Trophoblast cell (in vitro differentiated cells and primary cell): ENCODE results near the gene TMSB4X.
"Not testable (repeated sequence)": the region's sequence is repeated elsewhere in the genome, so short reads cannot be mapped to it uniquely, and the experiment has no call there.

Experiments used
- DNase-seq, 2 donors: peaks; one replicate each; pipeline ENCODE4 v3.0.0-alpha.2; 2016
- H2AFZ ChIP-seq: 2 replicates; pipeline ENCODE4 v1.6.1; 2013; ENCODE audit warnings: low read length, moderate library complexity, mild to moderate bottlenecking; ENCODE audit not compliant: insufficient read depth, poor library complexity
- H2AK5ac ChIP-seq: 2 replicates; pipeline ENCODE4 v1.6.1; 2013; ENCODE audit warnings: mild to moderate bottlenecking, low read length
- H2BK120ac ChIP-seq: 2 replicates; pipeline ENCODE4 v1.6.1; 2013; ENCODE audit warnings: low read length, mild to moderate bottlenecking, moderate library complexity; ENCODE audit not compliant: insufficient read depth, poor library complexity
- H2BK12ac ChIP-seq: 2 replicates; pipeline ENCODE4 v1.6.1; 2013; ENCODE audit warnings: mild to moderate bottlenecking, low read length, moderate library complexity
- H2BK5ac ChIP-seq: 2 replicates; pipeline ENCODE4 v1.6.1; 2013; ENCODE audit warnings: low read length, low read depth, moderate library complexity, mild to moderate bottlenecking; ENCODE audit not compliant: poor library complexity
- H3K14ac ChIP-seq: 2 replicates; pipeline ENCODE4 v1.6.1; 2013; ENCODE audit warnings: mild to moderate bottlenecking, low read length
- H3K18ac ChIP-seq: 2 replicates; pipeline ENCODE4 v1.6.1; 2013; ENCODE audit warnings: mild to moderate bottlenecking, low read length
- H3K23ac ChIP-seq: 2 replicates; pipeline ENCODE4 v1.6.1; 2013; ENCODE audit warnings: low read length
- H3K27ac ChIP-seq: 2 replicates; pipeline ENCODE4 v1.5.1; 2013; ENCODE audit warnings: low read depth, mild to moderate bottlenecking, inconsistent platforms, low read length, moderate library complexity
- H3K27me3 ChIP-seq: 2 replicates; pipeline ENCODE4 v1.6.1; 2013; ENCODE audit warnings: inconsistent platforms, mild to moderate bottlenecking, low read length, moderate library complexity; ENCODE audit not compliant: insufficient read depth
- H3K36me3 ChIP-seq, 2 experiments: 1 replicate in 1 of 2; 2 replicates in 1 of 2; pipeline ENCODE4 v1.6.1; 2013; ENCODE audit warnings: low read length in 2 of 2, mild to moderate bottlenecking in 2 of 2, moderate library complexity in 1 of 2; ENCODE audit not compliant: insufficient read depth in 2 of 2, control insufficient read depth in 1 of 2
- H3K4ac ChIP-seq: 2 replicates; pipeline ENCODE4 v1.6.1; 2013; ENCODE audit warnings: low read depth, mild to moderate bottlenecking, low read length, moderate library complexity
- H3K4me1 ChIP-seq, 2 experiments: 1 replicate in 1 of 2; 2 replicates in 1 of 2; pipeline ENCODE4 v1.6.1; 2013; ENCODE audit warnings: low read length in 2 of 2, mild to moderate bottlenecking in 2 of 2, moderate library complexity in 1 of 2; ENCODE audit not compliant: insufficient read depth in 2 of 2, control insufficient read depth in 1 of 2
- H3K4me2 ChIP-seq: 2 replicates; pipeline ENCODE4 v1.6.1; 2013; ENCODE audit warnings: inconsistent platforms, mild to moderate bottlenecking, low read length, moderate library complexity
- H3K4me3 ChIP-seq: 2 replicates; pipeline ENCODE4 v1.5.1; 2013; ENCODE audit warnings: mild to moderate bottlenecking, low read depth, low read length, inconsistent platforms
- H3K79me1 ChIP-seq: one replicate; pipeline ENCODE4 v1.6.1; 2013; ENCODE audit warnings: low read length
- H3K79me2 ChIP-seq: 2 replicates; pipeline ENCODE4 v1.6.1; 2013; ENCODE audit warnings: low read length, mild to moderate bottlenecking; ENCODE audit not compliant: control insufficient read depth, insufficient read depth, poor library complexity
- H3K9ac ChIP-seq: 2 replicates; pipeline ENCODE4 v1.6.1; 2013; ENCODE audit warnings: mild to moderate bottlenecking, low read length
- H3K9me3 ChIP-seq: 2 replicates; pipeline ENCODE4 v1.6.1; 2013; ENCODE audit warnings: low read depth, mild to moderate bottlenecking, control low read depth, inconsistent platforms, low read length; ENCODE audit not compliant: insufficient read depth
- H4K12ac ChIP-seq: 2 replicates; pipeline ENCODE4 v1.6.1; 2013; ENCODE audit warnings: low read depth, mild to moderate bottlenecking, low read length, moderate library complexity
- H4K8ac ChIP-seq: 2 replicates; pipeline ENCODE4 v1.6.1; 2013; ENCODE audit warnings: low read depth, mild to moderate bottlenecking, low read length, moderate library complexity
- H4K91ac ChIP-seq: one replicate; pipeline ENCODE4 v1.6.1; 2013; ENCODE audit warnings: low read depth, mild to moderate bottlenecking, low read length, moderate library complexity
- WGBS: extraction: QIAGEN DNeasy Blood & Tissue Kit; methylation state at CpG from one replicate; pipeline ENCODE4 v1.1.7; 2013; ENCODE audit warnings: missing lambda C conversion rate; ENCODE audit not compliant: insufficient read length, insufficient coverage; ENCODE audit errors: extremely low coverage; 5-methylcytosine and 5-hydroxymethylcytosine counted together

The TMSB4X gene

DNA sequence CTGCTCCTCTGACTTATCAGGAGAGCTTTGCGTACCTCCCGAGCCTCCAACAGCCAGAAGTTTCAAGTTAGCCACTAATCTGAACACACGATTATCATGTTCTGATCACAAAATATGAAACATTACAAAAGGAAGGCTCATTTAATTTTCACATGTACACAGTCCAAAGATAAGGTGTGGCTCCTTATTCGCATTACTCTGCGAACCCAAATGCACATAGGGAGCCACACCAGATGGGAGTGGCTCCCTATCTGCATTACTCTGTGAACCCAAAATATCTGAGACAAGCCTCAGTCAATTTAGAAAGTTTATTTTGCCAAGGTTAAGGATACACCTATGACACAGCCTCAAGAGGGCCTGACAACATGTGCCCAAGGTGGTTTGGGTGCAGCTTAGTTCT lies 40.1 kb upstream of the TMSB4X start:
- Histone ChIP-seq H2BK12ac (no peak overlapping the region), H3K4me1 (no peaks in the 10 kb centered on the region), H3K36me3 (no peaks in the 10 kb centered on the region), H3K9me3 (peaks cover 1% of the 10 kb centered on the region), H2BK5ac (no peak overlapping the region), H3K79me2 (no peaks in the 10 kb centered on the region), H3K4me2 (no peak overlapping the region), H3K9ac (no peak overlapping the region), H2AFZ (no peak overlapping the region), H3K14ac (no peak overlapping the region), H4K12ac (no peak overlapping the region), H2BK120ac (no peak overlapping the region), H3K4me3 (no peak overlapping the region), H3K23ac (no peak overlapping the region), H3K27me3 (no peaks in the 10 kb centered on the region), H4K8ac (no peak overlapping the region), H3K27ac (no peak overlapping the region), H3K18ac (no peak overlapping the region), H2AK5ac (no peak overlapping the region), H3K79me1 (no peaks in the 10 kb centered on the region), H3K4ac (no peak overlapping the region), H4K91ac (no peak overlapping the region)
- DNase-seq = no peak
- WGBS = no CpG with 5 or more reads among the region's 5 CpGs

DNA sequence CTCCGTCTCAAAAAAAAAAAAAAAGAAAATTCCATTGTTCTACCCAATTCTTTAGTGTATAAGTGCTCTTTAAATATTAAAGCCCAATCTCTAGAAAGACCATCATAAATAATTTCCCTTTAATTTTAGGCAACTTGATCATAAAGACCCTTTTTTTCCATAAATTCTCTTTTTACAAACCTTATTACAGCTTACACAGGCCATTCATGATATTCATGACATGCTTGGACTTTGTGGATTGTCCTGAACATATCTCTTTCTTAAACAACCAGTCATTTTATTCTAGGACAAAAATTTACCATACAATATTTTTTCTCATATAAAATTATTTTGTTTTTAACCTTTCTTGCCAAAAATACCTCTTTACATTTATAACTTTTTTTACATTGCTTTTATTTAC lies 38.0 kb upstream of the TMSB4X start:
- no peak for DNase-seq
- H3K18ac ChIP-seq = no peak overlapping the region
- no peak overlapping the region for H3K4me2 ChIP-seq
- no CpG with 5 or more reads among the region's 1 CpG for WGBS
- no peak overlapping the region for H2AFZ ChIP-seq
- H3K79me1 ChIP-seq = no peaks in the 10 kb centered on the region
- H4K91ac ChIP-seq = no peak overlapping the region
- no peak overlapping the region for H4K8ac ChIP-seq
- H3K9ac ChIP-seq = no peak overlapping the region
- no peak overlapping the region for H2BK5ac ChIP-seq
- no peak overlapping the region for H2BK12ac ChIP-seq
- no peaks in the 10 kb centered on the region for H3K4me1 ChIP-seq
- H3K14ac ChIP-seq = no peak overlapping the region
- H3K23ac ChIP-seq = no peak overlapping the region
- no peak overlapping the region for H2BK120ac ChIP-seq
- H3K9me3 ChIP-seq = no peaks in the 10 kb centered on the region
- H3K36me3 ChIP-seq = no peaks in the 10 kb centered on the region
- no peak overlapping the region for H3K4ac ChIP-seq
- H3K4me3 ChIP-seq = no peak overlapping the region
- no peak overlapping the region for H3K27ac ChIP-seq
- no peak overlapping the region for H2AK5ac ChIP-seq
- no peaks in the 10 kb centered on the region for H3K27me3 ChIP-seq
- H4K12ac ChIP-seq = no peak overlapping the region
- H3K79me2 ChIP-seq = no peaks in the 10 kb centered on the region

DNA sequence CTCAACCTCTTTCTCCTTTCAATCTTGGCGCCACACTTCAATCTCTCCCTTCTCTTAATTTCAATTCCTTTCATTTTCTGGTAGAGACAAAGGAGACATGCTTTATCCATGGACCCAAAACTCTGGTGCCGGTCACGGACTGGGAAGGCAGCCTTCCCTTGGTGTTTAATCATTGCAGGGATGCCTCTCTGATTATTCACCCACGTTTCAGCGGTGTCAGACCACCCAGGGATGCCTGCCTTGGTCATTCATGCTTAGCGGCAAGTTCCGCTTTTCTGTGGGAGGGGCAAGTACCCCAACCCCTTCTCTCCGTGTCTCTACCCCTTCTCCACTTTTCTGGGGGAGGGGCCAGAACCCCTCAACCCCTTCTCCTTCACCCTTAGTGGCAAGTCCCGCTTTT lies 34.4 kb upstream of the TMSB4X start:
- not testable (repeated sequence) for H3K9ac ChIP-seq, H3K27ac ChIP-seq, H2AFZ ChIP-seq, H3K18ac ChIP-seq, H3K4me3 ChIP-seq, H3K4me2 ChIP-seq, DNase-seq, H4K12ac ChIP-seq, H3K79me1 ChIP-seq, H2BK12ac ChIP-seq, H2BK120ac ChIP-seq, H3K79me2 ChIP-seq, H3K23ac ChIP-seq, H3K14ac ChIP-seq, H3K27me3 ChIP-seq, H2BK5ac ChIP-seq, H3K4me1 ChIP-seq, H3K4ac ChIP-seq, H2AK5ac ChIP-seq, H4K91ac ChIP-seq, H3K36me3 ChIP-seq, H4K8ac ChIP-seq, H3K9me3 ChIP-seq
- no CpG with 5 or more reads among the region's 9 CpGs for WGBS

DNA sequence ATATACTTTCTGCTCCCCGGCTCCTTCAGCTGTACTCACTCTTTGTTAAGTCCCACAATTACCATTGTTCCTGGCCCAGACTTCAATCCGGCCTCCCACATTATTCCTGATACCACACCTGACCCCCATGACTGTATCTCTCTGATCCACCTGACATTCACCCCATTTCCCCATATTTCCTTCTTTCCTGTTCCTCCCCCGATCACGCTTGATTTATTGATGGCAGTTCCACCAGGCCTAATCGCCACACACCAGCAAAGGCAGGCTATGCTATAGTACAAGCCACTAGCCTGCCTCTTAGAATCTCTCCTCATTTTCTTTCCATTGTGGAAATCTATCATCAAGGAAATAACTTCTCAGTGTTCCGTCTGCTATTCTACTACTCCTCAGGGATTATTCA lies 31.3 kb upstream of the TMSB4X start:
- not testable (repeated sequence) for H4K12ac ChIP-seq, H3K23ac ChIP-seq, H2AFZ ChIP-seq, H3K79me2 ChIP-seq, H3K4ac ChIP-seq, H3K27me3 ChIP-seq, DNase-seq, H3K79me1 ChIP-seq, H3K18ac ChIP-seq, H4K91ac ChIP-seq, H3K9me3 ChIP-seq, H3K4me2 ChIP-seq, H3K14ac ChIP-seq, H3K27ac ChIP-seq, H3K9ac ChIP-seq, H2BK5ac ChIP-seq, H2BK120ac ChIP-seq, H3K36me3 ChIP-seq, H2BK12ac ChIP-seq, H3K4me3 ChIP-seq, H4K8ac ChIP-seq, H2AK5ac ChIP-seq
- peaks cover 0 to 13% of the 10 kb centered on the region in 2 experiments for H3K4me1 ChIP-seq
- no CpG with 5 or more reads among the region's 6 CpGs for whole genome bisulfite sequencing
